Placental epithelial cell (primary cell): ENCODE measurements around the gene GGNBP2. TPM values are rescaled to one million over a fixed set of nuclear protein-coding genes. Genes with fewer than 3 reads are reported as not detected.

Experiments used
- total RNA-seq: library from RNA; depleted of rRNA; stranded (reverse); fragments of >200 nt; gene quantifications from 2 replicates; pipeline ENCODE4 v1.2.3, GENCODE V29; 2012

The GGNBP2 gene, protein sequence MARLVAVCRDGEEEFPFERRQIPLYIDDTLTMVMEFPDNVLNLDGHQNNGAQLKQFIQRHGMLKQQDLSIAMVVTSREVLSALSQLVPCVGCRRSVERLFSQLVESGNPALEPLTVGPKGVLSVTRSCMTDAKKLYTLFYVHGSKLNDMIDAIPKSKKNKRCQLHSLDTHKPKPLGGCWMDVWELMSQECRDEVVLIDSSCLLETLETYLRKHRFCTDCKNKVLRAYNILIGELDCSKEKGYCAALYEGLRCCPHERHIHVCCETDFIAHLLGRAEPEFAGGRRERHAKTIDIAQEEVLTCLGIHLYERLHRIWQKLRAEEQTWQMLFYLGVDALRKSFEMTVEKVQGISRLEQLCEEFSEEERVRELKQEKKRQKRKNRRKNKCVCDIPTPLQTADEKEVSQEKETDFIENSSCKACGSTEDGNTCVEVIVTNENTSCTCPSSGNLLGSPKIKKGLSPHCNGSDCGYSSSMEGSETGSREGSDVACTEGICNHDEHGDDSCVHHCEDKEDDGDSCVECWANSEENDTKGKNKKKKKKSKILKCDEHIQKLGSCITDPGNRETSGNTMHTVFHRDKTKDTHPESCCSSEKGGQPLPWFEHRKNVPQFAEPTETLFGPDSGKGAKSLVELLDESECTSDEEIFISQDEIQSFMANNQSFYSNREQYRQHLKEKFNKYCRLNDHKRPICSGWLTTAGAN
- 41.9 and 57.7 TPM in 2 replicates for total RNA-seq

GRCh38 chr17:36544307-36545076 is at the start of gene GGNBP2:
Gene GGNBP2, plus strand, starts transcription at chr17:36544919. Its CDS starts 806 bp downstream, at chr17:36545725.

DNA sequence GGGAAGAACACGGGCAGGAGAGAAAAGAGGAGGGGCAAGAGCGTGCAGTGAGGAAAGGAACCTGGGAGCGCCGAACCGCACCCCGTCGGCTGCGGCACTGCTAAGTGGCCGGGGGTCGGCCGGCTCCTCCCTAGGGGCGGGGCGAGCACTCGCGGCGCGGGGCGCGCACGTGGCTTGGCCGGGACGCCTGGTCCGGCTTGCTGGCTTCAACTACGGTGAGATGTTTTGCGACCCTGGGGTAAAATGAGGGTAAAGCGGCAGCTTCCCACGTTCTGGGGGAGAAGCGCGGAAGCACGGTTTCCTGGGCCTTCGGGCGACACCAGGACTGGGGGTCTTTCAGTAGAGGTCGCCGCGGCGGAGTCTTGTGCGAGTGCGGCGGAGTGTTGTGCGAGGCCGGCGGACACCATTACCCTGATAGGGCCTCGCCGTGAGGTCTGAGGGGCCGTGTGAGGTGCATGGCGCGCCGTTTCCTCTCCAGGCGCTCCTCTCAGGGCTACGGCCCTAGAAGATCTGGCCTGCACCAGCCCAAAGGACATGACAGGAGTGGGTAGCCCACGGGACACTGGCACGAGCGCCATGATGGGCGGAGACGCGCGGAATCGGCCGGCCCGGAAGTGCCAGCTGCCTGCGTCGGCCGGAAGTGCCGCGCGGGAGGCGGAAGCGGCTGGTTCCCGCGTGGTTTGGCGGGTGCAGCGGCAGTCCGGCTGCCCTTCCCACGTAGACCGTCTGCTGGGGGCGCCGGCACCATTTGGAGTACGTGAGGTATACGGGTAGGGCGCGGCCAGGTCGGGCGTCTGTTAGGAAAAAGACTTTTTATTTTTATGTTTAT is 9.7 kb upstream of the GGNBP2 start, which contains the start of the genes MYO19 and PIGW:
TSS of gene MYO19 (minus strand) at position 29 of the 829 bp plus-strand sequence. CDS start 2,330 bp downstream, outside the sequence.
TSS of gene PIGW (plus strand) at position 148 of the 829 bp plus-strand sequence. CDS start 2,115 bp downstream, outside the sequence.

DNA sequence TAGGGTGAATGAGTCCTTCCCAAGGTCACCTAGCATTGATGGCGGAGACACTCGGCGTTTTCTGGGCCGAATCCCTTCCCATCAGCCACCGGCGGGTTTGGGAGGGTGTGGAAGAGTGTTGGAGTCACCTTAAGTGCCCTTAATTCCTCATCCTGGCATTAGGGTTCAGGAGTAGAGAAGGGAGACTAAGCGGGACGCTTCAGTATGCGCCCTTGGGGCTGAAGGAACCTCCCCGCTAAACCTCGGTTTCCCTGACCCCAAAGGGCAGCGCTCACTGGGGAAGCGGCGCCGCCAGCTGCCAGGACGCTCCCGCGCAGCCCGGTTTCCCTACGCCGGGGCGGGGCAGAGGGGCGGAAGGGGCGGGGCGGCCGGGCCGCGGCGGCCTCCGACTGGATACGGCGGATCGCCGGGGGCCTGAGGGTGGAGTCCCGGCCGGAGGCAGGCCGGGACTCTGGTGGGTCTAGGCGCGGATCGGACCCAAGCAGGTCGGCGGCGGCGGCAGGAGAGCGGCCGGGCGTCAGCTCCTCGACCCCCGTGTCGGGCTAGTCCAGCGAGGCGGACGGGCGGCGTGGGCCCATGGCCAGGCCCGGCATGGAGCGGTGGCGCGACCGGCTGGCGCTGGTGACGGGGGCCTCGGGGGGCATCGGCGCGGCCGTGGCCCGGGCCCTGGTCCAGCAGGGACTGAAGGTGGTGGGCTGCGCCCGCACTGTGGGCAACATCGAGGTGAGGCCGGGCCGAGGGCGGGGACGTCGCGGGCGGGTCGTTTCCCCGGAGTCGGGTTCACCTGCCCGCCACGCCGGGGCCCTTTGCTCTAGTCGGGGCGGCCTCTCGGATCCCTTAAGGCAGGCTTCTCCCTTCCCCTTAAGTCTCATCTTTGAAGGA is 47.0 kb downstream of the GGNBP2 start, which contains the start of gene DHRS11:
TSS of gene DHRS11 (plus strand) at position 446 of the 882 bp plus-strand sequence. CDS start at position 577, 131 bp downstream.

GRCh38 chr17:36601303-36602029 is 56.7 kb downstream of the GGNBP2 start, which contains the start of gene MRM1:
Gene MRM1, plus strand, starts transcription at chr17:36601583. Its CDS starts 228 bp downstream, at chr17:36601811.

Other genes starting within 250 kb of the GGNBP2 start
- not detected in 2 replicates for gene TBC1D3G, start 221.0 kb upstream of the GGNBP2 start, total RNA-seq
- not detected in 2 replicates for gene TBC1D3H, start 156.5 kb upstream of the GGNBP2 start, total RNA-seq
- gene ZNHIT3, start 58.2 kb upstream of the GGNBP2 start, total RNA-seq, result 21.5 and 36.5 TPM in 2 replicates
- gene MYO19, start 10.1 kb upstream of the GGNBP2 start, total RNA-seq, result 70.1 and 80.1 TPM in 2 replicates
- gene PIGW, start 9.9 kb upstream of the GGNBP2 start, total RNA-seq, result 3.1 and 11.3 TPM in 2 replicates
- gene DHRS11, start 47.0 kb downstream of the GGNBP2 start, total RNA-seq, result 4.7 and 5.6 TPM in 2 replicates
- 3.1 and 3.8 TPM in 2 replicates for gene MRM1, start 56.7 kb downstream of the GGNBP2 start, total RNA-seq